CD4-positive, alpha-beta T cell treated with Interleukin-17A for 4 hours (primary cell): ENCODE results near the gene TRMO.

Experiments used
- DNase-seq: peaks from one replicate; pipeline ENCODE4 v3.0.0-alpha.2; 2020; ENCODE audit warnings: mixed read lengths

The TRMO gene

GRCh38 chr9:97938081-97938644 is 15.9 kb upstream of the TRMO start, which contains the start of gene HEMGN:
Gene HEMGN (minus strand): TSS chr9:97938172. CDS start chr9:97938136, 36 bp downstream.
- DNase-seq: peak; percentile 50

- no peak for DNase-seq
Measured at GRCh38 chr9:97936998-97937397, 14.7 kb upstream of the TRMO start.

- DNase-seq: no peak
Measured at GRCh38 chr9:97935276-97935675, 13.0 kb upstream of the TRMO start.

- peak; percentile 37 for DNase-seq
Measured at GRCh38 chr9:97934321-97935115, 12.2 kb upstream of the TRMO start.

- no peak for DNase-seq
Measured at GRCh38 chr9:97933297-97933998, 11.1 kb upstream of the TRMO start.

- DNase-seq: peak; percentile 27
Measured at GRCh38 chr9:97930972-97931371, 8.7 kb upstream of the TRMO start.

GRCh38 chr9:97928986-97929604 is 6.8 kb upstream of the TRMO start:
- DNase-seq: no peak

- DNase-seq: no peak
Measured at GRCh38 chr9:97925497-97926334, 3.4 kb upstream of the TRMO start.

GRCh38 chr9:97924386-97924785 is 2.1 kb upstream of the TRMO start:
- no peak for DNase-seq

GRCh38 chr9:97923529-97924108 is 1.3 kb upstream of the TRMO start:
- peak; percentile 80 for DNase-seq

GRCh38 chr9:97919217-97919813 is 3.0 kb downstream of the TRMO start:
- DNase-seq: no peak

- no peak for DNase-seq
Measured at GRCh38 chr9:97918611-97919010, 3.7 kb downstream of the TRMO start.

- DNase-seq: no peak
Measured at GRCh38 chr9:97911970-97912369, 10.3 kb downstream of the TRMO start.

GRCh38 chr9:97911528-97911927 is 10.8 kb downstream of the TRMO start:
- no peak for DNase-seq

GRCh38 chr9:97910357-97910756 is 11.9 kb downstream of the TRMO start:
- DNase-seq: peak; percentile 24

- no peak for DNase-seq
Measured at GRCh38 chr9:97908705-97909104, 13.6 kb downstream of the TRMO start.

- DNase-seq: no peak
Measured at GRCh38 chr9:97907632-97908031, 14.7 kb downstream of the TRMO start.

- peak; percentile 53 for DNase-seq
Measured at GRCh38 chr9:97907046-97907445, 15.3 kb downstream of the TRMO start.

- peak; percentile 58 for DNase-seq
Measured at GRCh38 chr9:97906236-97906831, 16.0 kb downstream of the TRMO start.

- DNase-seq: peak; percentile 71
Measured at GRCh38 chr9:97905228-97905627, 17.1 kb downstream of the TRMO start.

GRCh38 chr9:97904725-97905124 is 17.6 kb downstream of the TRMO start:
- DNase-seq: peak; percentile 78
